Osteoblast (primary cell): ENCODE measurements around the gene MELK. TPM values are rescaled to one million over a fixed set of nuclear protein-coding genes. Genes with fewer than 3 reads are reported as not detected.

Experiments
- DNase-seq: peaks from one replicate; pipeline ENCODE4 v3.0.0; 2011; ENCODE audit warnings: low spot score, mixed read lengths; ENCODE audit not compliant: insufficient read length; ENCODE audit errors: missing footprints
- H2AFZ ChIP-seq: 2 replicates; pipeline ENCODE4 v1.6.0; 2011; ENCODE audit warnings: mild to moderate bottlenecking, low read length
- H3K27ac ChIP-seq: 2 replicates; pipeline ENCODE4 v1.5.1; 2011; ENCODE audit warnings: mild to moderate bottlenecking, low read depth, low read length, moderate library complexity
- H3K27me3 ChIP-seq: 2 replicates; pipeline ENCODE4 v1.6.0; 2012; ENCODE audit warnings: mild to moderate bottlenecking, control low read depth, inconsistent platforms, low read length, moderate library complexity; ENCODE audit not compliant: insufficient read depth
- H3K36me3 ChIP-seq: 2 replicates; pipeline ENCODE4 v1.5.1; 2011; ENCODE audit warnings: mild to moderate bottlenecking, low read length, control low read depth, moderate library complexity; ENCODE audit not compliant: insufficient read depth
- H3K4me1 ChIP-seq: 2 replicates; pipeline ENCODE4 v1.5.1; 2011; ENCODE audit warnings: mild to moderate bottlenecking, low read length, control low read depth, moderate library complexity; ENCODE audit not compliant: insufficient read depth
- H3K4me2 ChIP-seq: 2 replicates; pipeline ENCODE4 v1.6.0; 2011; ENCODE audit warnings: mild to moderate bottlenecking, low read length; ENCODE audit not compliant: insufficient read depth
- H3K4me3 ChIP-seq: fragments of 200-600 bp; sonication (generic); 3 replicates; pipeline ENCODE4 v1.5.1; 2012; ENCODE audit warnings: mild to moderate bottlenecking, low read length, inconsistent platforms; ENCODE audit not compliant: insufficient read depth
- H3K79me2 ChIP-seq: 2 replicates; pipeline ENCODE4 v1.6.0; 2012; ENCODE audit warnings: mild to moderate bottlenecking, low read length, control low read depth, inconsistent platforms; ENCODE audit not compliant: insufficient read depth
- H3K9me3 ChIP-seq: 2 replicates; pipeline ENCODE4 v1.5.1; 2011; ENCODE audit warnings: low read depth, low read length, control low read depth
- H4K20me1 ChIP-seq: 2 replicates; pipeline ENCODE4 v1.6.0; 2012; ENCODE audit warnings: mild to moderate bottlenecking, low read length, control low read depth; ENCODE audit not compliant: insufficient read depth
- total RNA-seq: library from RNA; depleted of rRNA; stranded (reverse); fragments of >200 nt; gene quantifications from 2 replicates; pipeline ENCODE4 v1.2.3, GENCODE V29; 2012
- TF ChIP-seq, protein P1 (sequence below): IDR thresholded peaks from 2 replicates; pipeline ENCODE4 v1.5.1; 2011; ENCODE audit warnings: mild to moderate bottlenecking, low read depth, low read length, moderate library complexity; ENCODE audit errors: extremely low read depth

MELK gene
- total RNA-seq, 1 donor, result 8.3 TPM

- Histone ChIP-seq H4K20me1 (no peaks in the 10 kb centered on the region), H3K27ac (no peak overlapping the region), H2AFZ (no peak overlapping the region), H3K9me3 (no peaks in the 10 kb centered on the region), H3K4me1 (peaks cover 4% of the 10 kb centered on the region), H3K4me3 (no peak overlapping the region), H3K4me2 (no peak overlapping the region), H3K79me2 (no peaks in the 10 kb centered on the region), H3K27me3 (no peaks in the 10 kb centered on the region), H3K36me3 (no peaks in the 10 kb centered on the region)
- DNase-seq, result no peak
- TF ChIP-seq, protein P1, sequence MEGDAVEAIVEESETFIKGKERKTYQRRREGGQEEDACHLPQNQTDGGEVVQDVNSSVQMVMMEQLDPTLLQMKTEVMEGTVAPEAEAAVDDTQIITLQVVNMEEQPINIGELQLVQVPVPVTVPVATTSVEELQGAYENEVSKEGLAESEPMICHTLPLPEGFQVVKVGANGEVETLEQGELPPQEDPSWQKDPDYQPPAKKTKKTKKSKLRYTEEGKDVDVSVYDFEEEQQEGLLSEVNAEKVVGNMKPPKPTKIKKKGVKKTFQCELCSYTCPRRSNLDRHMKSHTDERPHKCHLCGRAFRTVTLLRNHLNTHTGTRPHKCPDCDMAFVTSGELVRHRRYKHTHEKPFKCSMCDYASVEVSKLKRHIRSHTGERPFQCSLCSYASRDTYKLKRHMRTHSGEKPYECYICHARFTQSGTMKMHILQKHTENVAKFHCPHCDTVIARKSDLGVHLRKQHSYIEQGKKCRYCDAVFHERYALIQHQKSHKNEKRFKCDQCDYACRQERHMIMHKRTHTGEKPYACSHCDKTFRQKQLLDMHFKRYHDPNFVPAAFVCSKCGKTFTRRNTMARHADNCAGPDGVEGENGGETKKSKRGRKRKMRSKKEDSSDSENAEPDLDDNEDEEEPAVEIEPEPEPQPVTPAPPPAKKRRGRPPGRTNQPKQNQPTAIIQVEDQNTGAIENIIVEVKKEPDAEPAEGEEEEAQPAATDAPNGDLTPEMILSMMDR, result no peak
Measured at GRCh38 chr9:36677611-36678010, 104.9 kb downstream of the MELK start.

DNA sequence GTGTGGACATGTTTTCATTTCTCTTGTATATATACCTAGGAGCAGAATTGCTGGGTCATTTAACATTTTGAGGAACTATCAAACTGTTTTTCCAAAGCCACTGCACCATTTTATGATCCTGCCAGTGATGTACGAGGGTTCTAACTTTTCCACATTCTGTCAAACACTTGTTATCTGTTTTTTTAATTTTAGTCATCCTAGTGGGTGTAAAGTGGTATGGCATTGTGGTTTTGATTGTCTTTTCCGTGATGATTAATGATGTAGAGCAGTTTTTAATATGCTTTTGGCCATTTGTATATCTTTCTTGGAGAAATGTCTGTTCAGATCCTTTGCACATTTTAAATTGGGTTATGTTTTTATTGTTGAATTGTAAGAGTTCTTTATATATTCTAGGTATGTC lies 107.0 kb downstream of the MELK start:
- Histone ChIP-seq H3K9me3 (no peaks in the 10 kb centered on the region), H3K4me2 (no peak overlapping the region), H3K79me2 (no peaks in the 10 kb centered on the region), H3K4me3 (no peak overlapping the region), H2AFZ (no peak overlapping the region), H3K4me1 (peaks cover 4% of the 10 kb centered on the region), H3K36me3 (no peaks in the 10 kb centered on the region), H3K27ac (no peak overlapping the region), H3K27me3 (no peaks in the 10 kb centered on the region), H4K20me1 (no peaks in the 10 kb centered on the region)
- no peak for DNase-seq
- TF ChIP-seq, protein P1, result no peak

DNA sequence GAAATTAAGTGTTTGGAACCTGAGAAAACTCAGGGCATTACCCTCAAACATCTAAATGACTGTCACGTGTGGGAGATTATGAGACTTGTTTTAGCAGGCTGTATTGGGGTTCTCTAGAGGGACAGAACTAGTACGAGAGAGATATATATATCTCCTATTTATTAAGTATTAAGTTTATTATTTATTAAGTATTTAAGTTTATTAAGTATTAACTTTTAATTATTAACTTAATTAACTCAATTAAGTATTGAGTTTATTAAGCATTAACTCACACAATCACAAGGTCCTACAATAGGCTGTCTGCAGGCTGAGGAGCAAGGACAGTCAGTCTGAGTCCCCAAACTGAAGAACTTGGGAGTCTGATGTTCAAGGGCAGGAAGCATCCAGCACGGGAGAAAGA lies 113.8 kb downstream of the MELK start:
- no peaks in the 10 kb centered on the region for H3K9me3 ChIP-seq
- no peak overlapping the region for H3K4me2 ChIP-seq
- H3K4me3 ChIP-seq, result no peak overlapping the region
- TF ChIP-seq, protein P1, result no peak
- H4K20me1 ChIP-seq, result no peaks in the 10 kb centered on the region
- H3K79me2 ChIP-seq, result no peaks in the 10 kb centered on the region
- H3K36me3 ChIP-seq, result no peaks in the 10 kb centered on the region
- no peaks in the 10 kb centered on the region for H3K27me3 ChIP-seq
- no peak overlapping the region for H3K27ac ChIP-seq
- H2AFZ ChIP-seq, result no peak overlapping the region
- H3K4me1 ChIP-seq, result no peaks in the 10 kb centered on the region
- no peak for DNase-seq

DNA sequence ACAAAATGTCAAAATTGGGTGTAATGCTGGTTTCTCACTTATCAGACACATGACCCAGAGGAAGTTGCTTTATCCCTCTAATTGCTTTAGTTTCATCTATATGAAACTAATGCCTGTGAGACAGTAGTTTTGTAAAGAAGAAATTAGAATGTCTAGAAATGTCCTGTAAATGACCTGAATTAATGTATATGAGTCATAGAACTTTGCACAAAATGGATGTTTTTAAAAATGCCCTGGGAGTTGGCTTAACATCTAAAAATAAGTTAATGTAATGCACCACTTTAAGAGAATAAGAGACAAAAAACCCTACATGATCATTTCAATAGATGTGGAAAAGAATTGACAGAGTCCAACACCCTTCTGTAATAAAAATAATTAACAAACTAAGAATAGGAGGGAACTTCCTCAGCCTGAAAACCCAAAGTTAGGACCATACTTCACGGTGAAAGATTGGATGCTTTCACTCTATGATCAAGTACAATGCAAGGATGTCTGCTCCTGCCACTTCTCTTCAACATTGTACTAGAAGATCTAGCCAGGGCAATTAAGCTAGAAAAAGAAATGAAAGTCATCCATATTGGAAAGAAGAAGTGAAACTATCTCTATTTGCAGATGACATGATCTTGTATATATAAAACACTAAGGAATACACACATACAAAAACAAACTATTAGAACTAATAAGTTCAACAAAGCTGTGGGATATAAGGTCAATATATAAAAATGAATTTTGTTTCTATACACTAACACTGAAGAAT lies 117.9 kb downstream of the MELK start:
- no peaks in the 10 kb centered on the region for H4K20me1 ChIP-seq
- DNase-seq, result no peak
- no peaks in the 10 kb centered on the region for H3K4me1 ChIP-seq
- no peaks in the 10 kb centered on the region for H3K9me3 ChIP-seq
- H2AFZ ChIP-seq, result no peak overlapping the region
- no peak overlapping the region for H3K27ac ChIP-seq
- no peaks in the 10 kb centered on the region for H3K27me3 ChIP-seq
- H3K4me2 ChIP-seq, result no peak overlapping the region
- no peak overlapping the region for H3K4me3 ChIP-seq
- H3K36me3 ChIP-seq, result no peaks in the 10 kb centered on the region
- no peaks in the 10 kb centered on the region for H3K79me2 ChIP-seq
- TF ChIP-seq, protein P1, result no peak
